Measurements from ENCODE around the gene IL7R.
A peak's percentile ranks its signal among the peaks of the same experiment; 100 is the strongest.
"Not testable (repeated sequence)": the region's sequence is repeated elsewhere in the genome, so short reads cannot be mapped to it uniquely, and the experiment has no call there.

The IL7R gene

DNA sequence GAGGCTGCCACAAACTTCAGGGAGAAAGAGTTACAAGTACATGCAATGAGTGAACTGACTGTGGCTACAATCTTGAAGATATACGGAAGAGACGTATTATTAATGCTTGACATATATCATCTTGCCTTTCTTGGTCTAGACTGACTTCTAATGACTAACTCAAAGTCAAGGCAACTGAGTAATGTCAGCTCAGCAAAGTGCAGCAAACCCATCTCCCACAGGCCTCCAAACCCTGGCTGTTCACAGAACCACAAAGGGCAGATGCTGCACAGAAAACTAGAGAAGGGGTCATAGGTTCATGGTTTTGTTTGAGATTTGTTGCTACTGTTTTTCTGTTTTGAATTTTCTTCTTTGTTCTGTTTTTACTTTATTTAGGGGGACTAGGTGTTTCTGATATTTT is 21.0 kb downstream of the IL7R start:
- no peak for DNase-seq

DNA sequence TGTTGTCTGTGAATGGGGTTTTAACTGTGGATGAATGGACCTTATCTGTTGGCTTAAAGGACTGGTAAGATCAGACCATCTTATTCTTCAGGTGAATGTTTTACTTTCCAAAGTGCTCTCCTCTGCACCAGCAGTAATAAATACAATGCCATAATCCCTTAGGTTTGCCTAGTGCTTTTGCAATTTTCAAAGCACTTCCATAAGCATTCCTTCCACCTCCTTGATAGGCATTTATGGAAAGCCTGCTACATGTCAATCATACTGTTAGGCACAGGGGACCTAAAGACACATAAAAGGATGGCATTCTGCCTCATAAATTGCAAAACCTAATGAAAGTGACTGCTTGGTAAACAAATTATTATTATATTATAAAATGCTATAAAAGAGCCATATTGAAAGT is 21.4 kb downstream of the IL7R start:
- DNase-seq, result no peak

DNA sequence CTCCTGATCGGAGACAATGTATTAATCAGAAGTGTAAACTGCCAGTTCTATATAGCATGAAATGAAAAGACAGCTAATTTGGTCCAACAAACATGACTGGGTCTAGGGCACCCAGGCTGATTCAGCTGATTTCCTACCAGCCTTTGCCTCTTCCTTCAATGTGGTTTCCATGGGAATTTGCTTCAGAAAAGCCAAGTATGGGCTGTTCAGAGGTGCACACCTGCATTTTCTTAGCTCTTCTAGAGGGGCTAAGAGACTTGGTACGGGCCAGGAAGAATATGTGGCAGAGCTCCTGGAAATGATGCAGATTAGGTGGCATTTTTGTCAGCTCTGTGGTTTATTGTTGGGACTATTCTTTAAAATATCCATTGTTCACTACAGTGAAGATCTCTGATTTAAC is 22.4 kb downstream of the IL7R start:
- DNase-seq, result no peak

DNA sequence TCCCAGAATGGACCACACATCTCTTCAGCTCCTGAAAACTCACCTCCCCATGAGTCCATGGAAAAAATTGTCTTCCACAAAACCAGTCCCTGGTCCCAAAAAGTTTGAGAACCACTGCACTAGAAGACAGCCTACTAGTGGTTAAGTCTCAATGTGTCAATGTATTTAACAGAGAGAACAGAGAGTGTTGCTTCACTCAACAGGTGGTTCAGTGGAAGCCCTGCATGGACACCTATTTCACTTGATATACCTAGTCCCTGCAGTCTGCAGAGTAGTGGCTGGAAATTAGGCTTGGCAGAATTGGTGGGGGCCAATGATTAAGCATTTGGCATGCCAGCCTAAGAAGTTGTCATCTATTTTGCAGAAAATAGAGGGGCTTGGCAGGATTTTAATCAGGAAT is 23.0 kb downstream of the IL7R start:
- DNase-seq, result no peak

DNA sequence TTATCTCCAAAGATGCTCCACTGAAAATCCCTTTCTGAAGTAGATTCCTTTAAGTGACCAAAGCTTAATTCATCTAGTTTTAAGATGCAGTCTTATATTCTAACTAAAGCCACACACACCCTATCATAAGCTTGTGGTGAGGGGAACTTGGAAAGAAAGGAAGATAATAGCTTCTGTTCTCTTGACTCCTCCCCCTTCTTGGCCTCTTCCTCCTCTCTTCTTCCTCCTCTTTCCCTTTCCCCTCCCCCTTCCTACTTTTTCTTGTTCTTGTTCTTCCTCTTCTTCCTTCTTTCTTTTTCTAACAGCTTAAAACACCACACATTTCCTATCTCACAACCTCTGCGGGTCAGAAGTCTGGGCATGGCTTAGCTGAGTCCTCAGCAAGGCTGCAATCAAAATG is 23.5 kb downstream of the IL7R start:
- DNase-seq, result no peak

DNA sequence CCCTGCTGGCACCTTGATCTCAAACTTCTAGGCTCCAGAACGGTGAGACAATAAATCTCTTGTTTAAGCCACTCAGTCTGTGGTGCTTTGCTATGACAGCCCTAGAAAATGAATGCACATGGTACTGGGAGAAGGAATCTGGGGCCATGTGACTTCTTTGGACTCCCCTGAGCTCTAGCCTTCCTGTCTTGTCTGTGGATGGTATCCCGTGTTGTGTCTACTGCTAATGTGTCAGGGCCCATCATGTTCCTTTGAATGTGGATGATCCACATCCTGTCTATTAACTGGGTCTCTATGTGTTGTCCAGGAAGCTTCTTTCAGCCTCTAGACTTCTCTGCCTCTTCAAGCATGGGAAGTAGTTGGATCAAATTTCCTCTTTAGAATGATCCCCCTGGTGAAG is 25.1 kb downstream of the IL7R start:
- DNase-seq, result peak; percentile 23

DNA sequence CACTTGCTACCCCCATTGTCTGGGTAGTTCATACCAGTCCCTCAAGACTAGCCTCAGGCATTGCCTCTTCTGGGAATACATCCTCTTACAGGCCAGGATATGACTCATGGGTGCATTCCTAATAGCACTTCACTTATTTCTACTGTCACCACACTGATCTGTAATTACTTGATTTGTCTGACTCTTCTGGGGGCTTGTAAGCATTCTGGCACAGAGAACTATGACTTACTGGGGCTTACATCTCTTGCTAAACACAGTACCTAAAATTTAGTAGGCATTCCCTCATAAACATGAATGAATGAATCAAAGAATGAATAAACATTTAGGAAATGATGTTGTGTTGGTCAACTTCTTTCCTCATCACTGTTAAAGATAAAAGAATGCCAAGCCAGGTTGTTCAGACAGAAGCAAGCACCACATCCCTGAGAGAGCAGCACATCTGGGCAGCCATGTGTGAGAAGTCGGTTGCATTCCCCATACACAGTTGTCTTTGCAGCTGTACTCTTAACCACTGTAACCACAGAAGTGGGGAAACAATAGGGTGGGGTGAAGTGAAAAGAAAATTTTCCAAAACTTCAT is 27.6 kb downstream of the IL7R start:
- DNase-seq, result peak; percentile 97

DNA sequence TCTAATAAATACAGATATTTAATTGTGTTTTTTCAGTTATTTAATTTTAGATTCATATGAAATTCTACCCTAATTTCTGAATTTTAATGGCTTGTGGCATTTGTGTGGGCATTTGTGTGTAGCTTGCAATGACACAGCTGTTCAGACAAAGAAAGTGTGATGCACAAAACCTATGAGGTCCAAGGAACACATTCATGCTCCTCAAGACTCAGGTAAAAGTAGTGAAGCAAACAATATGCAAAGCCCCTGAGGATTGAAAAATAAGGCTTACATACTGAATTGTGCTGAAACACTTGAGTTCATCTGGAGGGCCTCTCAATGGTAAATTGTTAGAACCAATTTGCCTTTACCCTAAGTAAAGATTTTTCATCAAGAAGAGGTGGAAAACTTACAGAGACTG is 28.1 kb downstream of the IL7R start:
- DNase-seq, result no peak

DNA sequence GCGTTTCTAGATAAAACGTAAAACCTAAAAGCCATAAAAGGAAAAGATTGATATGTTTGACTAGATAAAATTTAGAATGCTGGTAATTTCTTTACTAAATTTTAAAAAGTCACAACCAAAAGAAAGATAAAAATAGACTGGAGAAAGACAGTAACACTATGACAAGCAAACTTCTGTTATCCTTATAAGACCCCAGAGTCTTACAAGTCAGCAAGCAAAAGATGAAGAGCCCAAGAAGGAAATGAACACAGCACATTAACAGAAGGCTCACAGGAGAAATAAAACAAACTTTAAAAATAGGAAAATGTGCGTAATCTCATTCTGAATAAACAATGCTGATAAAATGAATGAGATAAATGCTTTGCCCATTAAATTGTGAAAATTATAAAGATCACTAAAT is 29.7 kb downstream of the IL7R start:
- DNase-seq, result no peak

DNA sequence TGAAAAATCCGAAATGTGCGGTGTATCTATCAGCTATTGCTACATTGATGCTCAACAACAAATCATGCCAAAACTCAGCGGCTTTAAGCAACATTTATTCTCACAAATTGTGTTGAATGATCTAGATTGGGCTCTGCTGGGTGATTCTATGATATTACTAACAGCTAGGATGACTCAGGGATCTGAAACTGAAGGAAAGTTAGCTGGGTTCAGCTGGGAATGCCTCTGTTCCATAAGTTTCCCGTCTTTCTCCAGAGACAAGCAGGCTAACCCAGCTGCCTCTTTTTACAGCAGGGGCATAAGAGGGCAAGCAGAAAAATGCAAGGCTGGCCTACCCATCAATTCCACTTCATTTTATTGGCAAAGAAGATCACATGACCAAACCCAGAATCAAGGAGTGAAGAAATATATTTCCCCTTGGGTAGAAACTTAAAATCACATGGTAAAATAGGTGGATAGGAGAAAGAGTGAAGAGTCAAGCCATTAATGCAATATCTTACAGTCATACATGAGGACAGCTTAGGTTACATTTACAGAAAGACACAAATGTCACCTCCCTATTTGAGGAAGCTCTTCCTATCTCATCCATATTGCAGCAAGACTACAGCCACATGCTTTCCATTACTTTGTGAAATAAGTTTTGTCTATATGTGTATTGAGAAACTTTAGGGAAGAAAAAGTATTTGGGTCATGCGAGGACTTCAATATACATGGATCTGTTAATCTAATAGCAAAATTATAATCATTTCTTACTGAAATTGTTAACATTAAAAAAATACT is 30.8 kb downstream of the IL7R start:
- DNase-seq, result no peak

DNA sequence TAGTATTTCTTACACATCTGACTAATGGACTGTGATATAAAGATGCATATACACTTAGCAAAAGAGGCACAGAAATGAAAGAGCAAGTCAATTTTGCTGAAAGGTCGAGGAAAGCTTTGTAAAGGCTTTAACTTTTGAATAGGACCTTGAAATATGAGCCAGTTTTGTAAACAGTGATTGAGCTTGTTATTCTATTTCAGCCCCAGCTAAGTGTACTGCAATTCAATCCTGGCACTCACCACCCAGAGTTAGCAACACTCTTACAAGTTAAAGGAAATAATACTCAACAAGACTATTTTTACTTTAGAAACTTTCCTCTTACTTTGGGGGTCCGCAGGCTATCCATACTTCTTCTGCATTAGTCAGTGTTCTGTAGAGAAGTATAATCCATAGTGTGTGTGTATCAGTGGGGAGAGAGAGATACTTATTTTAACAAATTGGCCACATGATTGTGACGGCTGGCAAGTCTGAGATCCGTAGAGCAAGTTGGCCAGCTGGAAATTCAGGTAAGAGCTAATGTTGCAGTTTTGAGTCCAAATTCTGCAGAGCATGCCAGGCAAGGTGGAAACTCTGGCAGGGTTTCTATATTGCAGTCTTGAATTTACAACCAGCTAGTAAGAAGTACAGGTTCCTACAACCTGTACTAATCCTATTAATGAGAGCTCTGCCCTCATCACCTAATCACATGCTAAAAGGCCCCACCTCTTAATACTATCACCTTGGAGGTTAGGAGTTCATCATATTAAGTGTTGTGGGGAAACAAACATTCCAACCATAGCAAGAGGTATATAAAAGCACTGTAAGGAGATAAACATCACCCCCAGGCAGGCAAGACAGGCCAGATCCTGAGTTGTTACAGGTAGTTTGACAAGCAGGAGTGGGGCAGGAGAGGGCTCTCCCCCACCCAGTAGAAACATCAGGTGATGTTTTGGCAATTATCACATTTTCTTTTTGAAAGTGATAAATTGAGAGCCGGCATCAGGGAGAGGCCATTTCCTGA is 33.6 kb downstream of the IL7R start:
- no peak for DNase-seq

DNA sequence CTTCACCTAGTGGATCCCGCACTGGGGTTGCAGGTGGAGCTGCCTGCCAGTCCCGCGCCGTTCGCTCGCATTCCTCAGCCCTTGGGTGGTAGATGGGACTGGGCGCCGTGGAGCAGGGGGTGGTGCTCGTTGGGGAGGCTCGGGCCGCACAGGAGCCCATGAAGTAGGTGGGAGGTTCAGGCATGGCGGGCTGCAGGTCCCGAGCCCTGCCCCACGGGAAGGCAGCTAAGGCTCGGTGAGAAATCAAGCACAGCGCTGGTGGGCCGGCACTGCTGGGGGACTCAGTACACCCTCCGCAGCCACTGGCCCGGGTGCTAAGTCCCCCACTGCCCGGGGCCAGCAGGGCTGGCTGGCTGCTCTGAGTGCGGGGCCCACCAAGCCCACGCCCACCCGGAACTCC is 36.1 kb downstream of the IL7R start:
- DNase-seq, result not testable (repeated sequence)

DNA sequence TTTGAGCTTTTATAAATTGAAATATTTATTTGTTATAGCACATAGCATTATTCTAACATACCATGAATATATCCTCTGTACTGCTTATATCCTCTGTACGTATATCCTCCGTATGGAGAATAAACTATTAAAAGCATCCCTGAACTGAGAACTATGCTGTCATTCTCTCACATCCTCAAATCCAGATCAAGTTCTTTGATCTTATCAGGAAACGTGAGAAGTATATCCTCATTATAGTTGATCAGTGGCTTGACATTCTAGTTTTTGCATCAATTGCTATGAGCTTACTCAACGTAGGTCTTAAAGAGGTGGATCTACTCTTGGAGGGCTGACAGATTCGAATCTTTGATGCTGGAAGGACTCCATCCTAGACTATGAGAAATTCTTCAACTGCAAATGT is 37.4 kb downstream of the IL7R start:
- DNase-seq, result no peak

DNA sequence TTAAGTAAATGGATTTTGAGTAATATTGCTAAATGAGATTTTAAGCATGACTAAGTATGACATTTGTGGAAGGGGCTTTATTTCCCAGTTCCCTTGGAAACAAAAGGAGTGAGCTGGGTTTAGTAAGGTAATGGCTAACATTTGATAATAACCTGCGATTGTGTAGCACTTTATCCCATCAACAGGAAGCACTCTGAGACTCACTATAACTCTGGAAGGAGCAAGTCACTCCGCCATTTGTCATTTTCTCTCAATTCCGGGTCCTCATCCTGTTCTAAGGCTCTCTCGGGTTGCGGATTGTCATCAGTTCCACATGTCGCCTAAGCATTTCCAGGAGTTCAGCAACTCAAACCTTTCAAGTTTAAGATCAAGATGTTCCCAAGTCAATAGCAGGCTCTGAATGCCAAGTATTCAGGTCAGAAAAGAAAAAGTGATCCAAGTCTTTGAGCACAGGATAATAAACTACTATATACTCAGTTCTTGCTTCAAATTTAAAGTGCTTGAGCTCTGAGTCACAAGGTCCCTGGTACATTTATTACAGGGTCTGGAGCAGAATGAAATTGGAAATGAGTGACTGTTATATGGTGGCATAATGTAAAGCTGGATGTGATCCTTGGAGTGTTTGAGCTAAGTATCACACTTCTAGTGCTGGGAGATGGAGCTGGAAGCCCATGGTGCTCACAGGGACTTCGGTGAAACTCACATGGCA is 42.4 kb downstream of the IL7R start:
- peak; percentile 56 for DNase-seq

DNA sequence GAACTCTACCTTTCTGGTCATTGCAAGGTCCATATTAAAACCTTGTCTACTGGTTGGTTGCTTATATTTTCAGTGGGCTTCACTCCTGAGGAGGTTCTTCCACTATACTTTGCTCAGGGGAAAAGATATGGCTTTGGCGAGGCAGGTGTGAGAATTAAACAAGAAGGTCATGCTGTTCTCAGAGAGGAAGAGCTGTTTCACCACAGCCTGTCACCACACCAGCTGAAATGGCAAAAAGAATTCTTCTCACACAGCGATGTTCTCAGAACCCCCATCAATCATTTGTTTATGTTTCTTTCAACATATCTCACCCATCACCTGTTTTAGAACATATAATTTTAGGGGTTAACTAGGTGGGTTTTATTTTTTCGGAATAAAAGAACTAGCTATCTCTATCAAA is 43.1 kb downstream of the IL7R start:
- DNase-seq, result no peak

DNA sequence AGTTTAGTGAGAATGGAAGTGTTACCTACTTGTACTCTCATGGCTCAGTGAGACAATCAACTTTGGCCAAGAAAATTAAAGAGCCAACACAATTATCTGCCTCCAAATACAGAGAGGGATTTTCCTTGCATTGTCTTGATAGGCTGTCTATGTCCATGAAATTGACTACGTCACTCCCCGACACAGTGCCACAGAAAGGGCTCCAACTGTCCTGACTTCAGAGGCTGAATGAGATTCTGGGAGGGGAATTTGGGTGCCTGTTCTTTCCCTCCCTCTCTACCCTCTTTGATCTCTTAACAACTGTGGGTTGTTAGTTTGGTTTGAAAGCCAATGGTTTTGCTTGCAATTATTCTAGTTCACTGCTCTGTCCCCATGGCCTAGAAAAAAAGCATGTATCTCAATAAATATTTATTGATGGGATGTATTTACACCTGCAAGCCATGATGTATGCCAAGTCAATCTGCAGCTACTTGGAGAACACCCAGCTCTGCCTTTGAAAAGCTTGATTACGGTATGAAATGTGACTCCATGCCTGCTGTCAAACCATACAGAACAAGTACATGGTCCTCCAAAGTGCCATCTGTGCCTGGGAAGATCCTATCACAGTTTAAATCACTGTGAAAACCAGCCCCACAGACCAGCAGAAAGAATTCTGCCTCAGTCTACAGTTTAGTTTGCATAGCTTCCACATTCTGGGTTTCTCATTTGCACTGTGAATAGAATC is 44.4 kb downstream of the IL7R start:
- DNase-seq, result no peak

DNA sequence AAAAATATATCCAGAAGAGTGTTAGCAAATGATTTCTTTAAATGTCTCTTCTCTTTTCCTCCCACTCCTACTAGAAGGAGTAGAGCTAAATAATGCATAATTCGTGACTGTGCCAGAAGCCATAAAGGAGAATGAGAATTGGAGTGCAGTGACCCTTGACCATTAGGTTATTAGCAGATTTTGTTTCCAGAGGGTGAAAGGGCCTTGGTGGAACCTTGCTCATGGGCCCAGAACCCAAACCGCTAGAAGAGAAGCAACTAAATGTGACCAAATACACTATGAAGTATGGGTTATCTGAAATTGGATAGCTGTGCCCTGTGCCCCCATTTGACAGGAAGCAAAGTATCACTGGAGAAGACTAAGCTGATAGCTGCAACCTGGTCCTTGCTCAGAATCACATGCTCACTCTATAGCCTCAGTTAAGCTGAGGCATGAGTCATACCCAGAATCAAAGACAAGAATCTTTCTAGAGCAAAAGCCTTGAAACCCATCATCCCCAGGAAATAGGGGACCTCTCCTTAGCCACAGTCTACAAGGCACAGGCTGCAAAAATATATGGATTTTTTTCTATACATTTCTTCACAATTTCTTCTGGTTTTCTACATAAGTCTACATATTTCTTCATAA is 45.5 kb downstream of the IL7R start:
- peak; percentile 63 for DNase-seq

DNA sequence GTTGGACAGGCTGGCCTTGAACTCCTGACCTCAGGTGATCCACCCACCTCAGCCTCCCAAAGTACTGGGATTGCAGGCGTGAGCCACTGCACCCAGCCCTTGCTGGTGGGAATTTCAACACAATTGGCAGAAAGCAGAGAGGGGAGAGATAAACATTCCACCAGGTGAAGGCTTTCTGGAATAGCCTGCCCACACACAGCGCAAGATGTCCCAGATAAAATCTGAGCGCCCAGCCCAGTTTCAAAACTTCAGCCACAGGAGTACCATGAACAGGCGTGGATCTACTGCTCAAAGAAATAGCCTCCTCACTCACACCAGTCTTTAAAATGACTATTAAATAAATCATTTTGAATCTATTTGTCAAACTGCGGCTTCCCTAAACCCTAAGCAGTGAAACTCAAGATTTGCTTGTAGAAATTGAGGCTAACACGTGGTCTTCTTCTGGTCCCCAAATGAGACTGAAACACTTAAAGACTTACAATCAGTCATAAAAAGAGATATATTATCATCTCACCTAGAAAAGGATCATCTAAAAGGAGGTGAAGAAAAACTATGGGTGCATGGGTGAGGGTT is 47.0 kb downstream of the IL7R start:
- DNase-seq, result no peak

DNA sequence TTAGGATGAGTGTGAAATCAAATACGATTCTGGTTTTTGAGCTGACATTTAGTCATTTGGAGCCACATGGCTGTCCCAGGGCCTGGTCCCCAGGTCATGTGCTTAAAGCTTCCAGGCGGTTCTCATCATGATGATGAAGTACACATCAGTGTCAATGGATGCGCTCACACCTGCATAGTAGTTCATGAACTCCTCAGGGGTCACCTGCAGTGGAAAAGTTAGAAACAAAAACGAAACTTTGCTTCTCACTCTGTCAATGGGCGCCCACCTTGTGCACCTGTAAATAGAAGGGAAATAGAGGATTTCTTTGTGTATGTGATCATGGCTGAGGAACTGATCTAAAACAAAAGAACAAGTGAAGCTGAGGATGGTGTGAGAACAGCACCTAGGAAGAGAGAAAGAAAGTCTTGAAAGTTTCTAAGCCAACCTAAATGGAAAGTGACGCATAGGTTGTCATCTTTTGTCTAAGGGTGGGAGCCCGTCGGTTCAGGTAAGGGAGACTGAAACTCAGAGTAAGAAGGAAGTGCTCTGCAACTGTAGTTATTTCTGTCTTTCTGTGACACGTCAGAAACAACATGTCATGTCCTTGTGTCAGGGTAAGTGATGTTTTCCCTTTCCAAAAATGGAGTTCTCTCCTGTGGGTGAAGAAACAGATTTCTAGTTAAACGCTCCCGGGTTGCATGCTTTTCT is 47.9 kb downstream of the IL7R start:
- no peak for DNase-seq

DNA sequence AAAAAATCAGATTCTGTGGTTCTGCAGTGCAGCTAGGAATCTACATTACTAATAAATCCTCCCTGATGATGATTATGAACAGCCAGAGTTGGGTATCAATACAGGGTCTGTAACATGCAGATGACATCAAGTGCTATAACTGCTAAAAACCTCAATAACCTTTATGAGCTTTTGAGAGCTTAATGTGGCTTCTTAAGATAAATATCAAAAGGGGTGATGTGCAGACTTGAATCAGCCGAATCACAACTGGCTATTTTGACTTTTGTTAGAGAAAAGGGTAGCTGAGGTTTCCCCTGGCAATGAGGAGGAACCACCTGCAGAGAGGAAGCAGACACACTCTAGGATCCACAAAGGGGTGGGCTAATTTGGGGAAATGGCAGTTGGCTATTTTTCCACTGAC is 51.5 kb downstream of the IL7R start:
- DNase-seq, result peak; percentile 58

DNA sequence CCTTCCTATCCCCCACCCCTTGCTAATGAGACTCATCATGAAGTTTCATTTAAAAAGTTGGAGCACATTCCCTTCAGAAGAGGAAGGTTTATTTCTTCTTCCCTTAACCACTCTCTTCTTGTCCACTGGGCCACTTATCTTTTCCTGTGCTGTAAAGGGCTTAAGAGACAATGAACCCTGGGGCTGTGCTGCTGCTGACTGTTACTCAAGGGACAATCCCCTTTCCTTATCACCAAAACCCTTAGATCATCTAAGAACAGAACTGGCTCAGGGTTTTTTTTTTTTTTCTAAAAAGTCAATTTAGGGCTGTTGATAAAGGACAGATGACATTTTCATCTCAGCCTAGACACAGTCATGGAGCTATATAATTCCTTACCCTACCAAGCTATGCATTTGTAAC is 52.1 kb downstream of the IL7R start:
- no peak for DNase-seq
